BJ (cell line): ENCODE measurements around the gene CFAP410. TPM values are rescaled to one million over a fixed set of nuclear protein-coding genes. Genes with fewer than 3 reads are reported as not detected.

Experiments
- CTCF ChIA-PET: fragments of 350-600 bp; formaldehyde crosslinking; extraction: SDS; loops from one replicate; lab custom pipeline; 2021; ENCODE audit warnings: antibody characterized with exemption, inconsistent platforms; lab: Yijun Ruan, JAX
- POLR2A ChIA-PET: fragments of 300-600 bp; sonication (Branson Sonifier 250); formaldehyde crosslinking; extraction: SDS; loops from one replicate; lab custom pipeline; 2021; ENCODE audit warnings: antibody characterized with exemption; lab: Charles Lee
- DNase-seq: peaks from one replicate; pipeline ENCODE4 v3.0.0-alpha.2; 2011; ENCODE audit warnings: low read depth
- H3K27me3 ChIP-seq: 2 replicates; pipeline ENCODE4 v1.6.0; 2011; ENCODE audit warnings: low read length; ENCODE audit not compliant: control insufficient read depth, insufficient read depth
- H3K36me3 ChIP-seq: 2 replicates; pipeline ENCODE4 v1.5.1; 2011; ENCODE audit warnings: low read length; ENCODE audit not compliant: control insufficient read depth, insufficient read depth
- H3K4me3 ChIP-seq: 2 replicates; pipeline ENCODE4 v1.5.1; 2011; ENCODE audit warnings: low read depth, mild to moderate bottlenecking, control low read depth, low read length
- CTCF ChIP-seq: IDR thresholded peaks from 2 replicates; pipeline ENCODE4 v1.5.1; 2011; ENCODE audit warnings: low read depth, mild to moderate bottlenecking, control low read depth, inconsistent platforms, low read length, moderate library complexity; ENCODE audit not compliant: insufficient read depth
- polyA plus RNA-seq: library from polyadenylated mRNA; depleted of rRNA; stranded (reverse); fragments of >200 nt; gene quantifications from 2 replicates; pipeline ENCODE4 v1.2.3, GENCODE V29; 2011

The CFAP410 gene
- polyA plus RNA-seq, 1 experiment: 13.5 TPM

GRCh38 chr21:44312716-44313115 is 26.5 kb downstream of the CFAP410 start:
- POLR2A ChIA-PET: no interaction called here
- no peak for TF ChIP-seq CTCF
- CTCF ChIA-PET: interaction anchor here (1.4 kb wide), 1 partner anchor 15 kb away, joined by 5 read pairs; no protein-coding TSS in a partner anchor
- peaks cover 66% of the 10 kb centered on the region for H3K36me3 ChIP-seq
- no peak overlapping the region for H3K4me3 ChIP-seq
- DNase-seq: no peak
- H3K27me3 ChIP-seq: no peaks in the 10 kb centered on the region

DNA sequence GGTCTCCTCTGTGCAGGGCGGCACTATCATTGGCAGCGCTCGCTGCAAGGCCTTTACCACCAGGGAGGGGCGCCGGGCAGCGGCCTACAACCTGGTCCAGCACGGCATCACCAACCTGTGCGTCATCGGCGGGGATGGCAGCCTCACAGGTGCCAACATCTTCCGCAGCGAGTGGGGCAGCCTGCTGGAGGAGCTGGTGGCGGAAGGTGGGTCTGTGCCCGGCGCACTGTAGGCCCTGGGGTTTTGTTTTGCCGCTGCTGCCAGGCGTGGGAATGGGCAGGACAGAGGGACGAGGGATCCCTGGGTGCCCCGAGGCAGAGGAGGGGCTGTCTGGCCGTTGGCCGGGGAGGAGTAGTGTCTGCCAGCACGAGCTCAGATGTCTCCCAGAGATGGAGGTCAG is 27.1 kb downstream of the CFAP410 start:
- TF ChIP-seq CTCF: no peak
- Histone ChIP-seq H3K27me3 (no peaks in the 10 kb centered on the region), H3K4me3 (no peak overlapping the region), H3K36me3 (peaks cover 71% of the 10 kb centered on the region)
- no peak for DNase-seq
- POLR2A ChIA-PET: no interaction called here
- CTCF ChIA-PET: interaction anchor here (1.4 kb wide), 1 partner anchor 14 kb away, joined by 5 read pairs; no protein-coding TSS in a partner anchor

DNA sequence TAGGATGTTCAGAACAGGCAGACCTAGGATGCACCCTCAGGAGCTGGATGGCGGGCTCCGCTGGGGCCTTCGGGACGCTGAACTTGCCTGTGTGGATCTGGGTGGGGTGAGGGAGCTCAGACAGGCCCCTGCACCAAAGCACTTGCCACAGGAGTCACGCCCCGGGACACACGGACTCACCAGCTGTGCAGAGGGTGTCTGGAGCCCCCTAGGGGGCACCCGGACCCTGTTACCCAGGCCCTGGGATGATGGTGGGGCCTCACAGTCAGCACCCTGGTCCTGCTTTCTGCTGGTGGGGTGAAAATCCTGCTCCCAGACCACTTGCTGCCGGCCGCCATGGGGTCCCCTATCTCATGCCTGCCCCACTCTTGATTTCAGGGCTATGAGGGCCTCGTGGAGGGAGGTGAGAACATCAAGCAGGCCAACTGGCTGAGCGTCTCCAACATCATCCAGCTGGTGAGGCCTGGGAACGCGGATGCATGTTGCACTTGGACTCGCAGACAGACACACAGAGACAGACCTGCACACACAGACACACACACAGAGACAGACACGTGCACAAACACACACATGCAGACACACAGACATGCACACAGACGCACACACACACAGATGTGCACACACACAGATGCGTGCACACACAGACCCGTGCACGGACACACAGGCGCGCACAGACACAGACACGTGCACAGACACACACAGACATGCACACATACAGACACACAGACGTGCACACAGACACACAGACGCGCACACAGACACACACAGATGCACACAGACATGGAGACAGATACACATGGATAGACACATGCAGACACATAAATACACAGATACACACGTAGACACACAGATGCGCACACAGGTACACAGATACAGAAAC is 28.3 kb downstream of the CFAP410 start:
- ChIA-PET CTCF (no interaction called here), POLR2A (no interaction called here)
- no peak overlapping the region for H3K4me3 ChIP-seq
- TF ChIP-seq CTCF: no peak
- H3K27me3 ChIP-seq: no peaks in the 10 kb centered on the region
- DNase-seq: no peak
- peaks cover 69% of the 10 kb centered on the region for H3K36me3 ChIP-seq

GRCh38 chr21:44306936-44307704 is 32.1 kb downstream of the CFAP410 start:
- Histone ChIP-seq H3K36me3 (peaks cover 43% of the 10 kb centered on the region), H3K27me3 (no peaks in the 10 kb centered on the region), H3K4me3 (no peak overlapping the region)
- POLR2A ChIA-PET: no interaction called here
- no peak for DNase-seq
- TF ChIP-seq CTCF: no peak
- CTCF ChIA-PET: interaction anchor here (1.4 kb wide), 1 partner anchor 9 kb away, joined by 4 read pairs; no protein-coding TSS in a partner anchor

DNA sequence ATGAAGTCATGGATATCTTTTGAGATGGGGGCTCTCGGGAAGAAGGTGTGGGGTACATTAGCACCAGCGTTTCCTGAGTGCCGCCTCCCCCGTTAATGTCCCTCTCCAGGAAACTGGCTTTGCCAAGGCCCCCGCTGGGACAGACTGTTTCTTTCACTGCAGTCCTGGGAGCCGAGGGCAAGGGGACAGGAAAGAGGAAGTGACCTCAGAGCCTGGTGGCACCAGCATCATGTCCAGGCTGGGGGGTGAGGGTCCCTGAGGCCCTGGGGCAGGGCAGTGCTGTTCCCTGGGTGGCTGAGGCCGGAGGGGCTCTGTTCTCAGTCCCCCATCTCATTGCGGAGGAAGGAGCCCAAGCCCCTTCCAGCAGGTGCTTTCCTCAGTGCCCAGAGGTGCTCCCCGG is 33.5 kb downstream of the CFAP410 start:
- no peak for DNase-seq
- no peak for TF ChIP-seq CTCF
- peaks cover 32% of the 10 kb centered on the region for H3K36me3 ChIP-seq
- CTCF ChIA-PET: interaction anchor here (1.5 to 2.0 kb wide), 2 partner anchors 10 to 14 kb away, joined by 5 to 8 read pairs; no protein-coding TSS in a partner anchor
- H3K27me3 ChIP-seq: no peaks in the 10 kb centered on the region
- no peak overlapping the region for H3K4me3 ChIP-seq
- POLR2A ChIA-PET: no interaction called here
